Omental fat pad (tissue), 4 donors: Measurements from ENCODE around the gene RFWD3. TPM values are rescaled to one million over a fixed set of nuclear protein-coding genes. Genes with fewer than 3 reads are reported as not detected.

Source experiments
- ATAC-seq: fragments of 150-250 bp; one replicate; pipeline ENCODE4 v1.9.1; 2016; ENCODE audit warnings: mild to moderate bottlenecking, moderate library complexity; ENCODE audit not compliant: low FRiP score
- DNase-seq: peaks from one replicate; pipeline ENCODE4 v3.0.0-alpha.2; 2019; ENCODE audit warnings: low spot score
- CTCF ChIP-seq, 3 donors: fragments of 450-650 bp; IDR thresholded peaks; one replicate each; pipeline ENCODE4 v1.5.1; 2016 to 2017; ENCODE audit warnings: antibody characterized with exemption in 3 of 3, mild to moderate bottlenecking in 3 of 3, moderate library complexity in 2 of 3
- total RNA-seq, 4 donors: library from RNA; depleted of rRNA; stranded (reverse); fragments of >200 nt; gene quantifications; one replicate each; pipeline ENCODE4 v1.1.0, GENCODE V29; 2016

RFWD3 gene
- total RNA-seq, 4 donors from 2014 or later: 8.9 to 23.5 (median 19.8) TPM

GRCh38 chr16:74652249-74652648 is 14.4 kb downstream of the RFWD3 start:
- no peak for TF ChIP-seq CTCF (IDR thresholded peaks at IDR 0.05)
- no peak for DNase-seq
- ATAC-seq: no peak

GRCh38 chr16:74651841-74652240 is 14.8 kb downstream of the RFWD3 start:
- ATAC-seq: no peak
- DNase-seq: no peak
- TF ChIP-seq CTCF (IDR thresholded peaks at IDR 0.05): no peak

- no peak for ATAC-seq
- no peak for DNase-seq
- no peak for TF ChIP-seq CTCF (IDR thresholded peaks at IDR 0.05)
Observed at GRCh38 chr16:74650966-74651567, 15.6 kb downstream of the RFWD3 start.

- DNase-seq (no peak), ATAC-seq (no peak)
- TF ChIP-seq CTCF (IDR thresholded peaks at IDR 0.05): no peak
Observed at GRCh38 chr16:74649839-74650504, 16.7 kb downstream of the RFWD3 start.

- ATAC-seq: no peak
Observed at GRCh38 chr16:74641969-74642368, 24.7 kb downstream of the RFWD3 start.

GRCh38 chr16:74637742-74638453 is 28.8 kb downstream of the RFWD3 start:
- no peak for ATAC-seq
- TF ChIP-seq CTCF (IDR thresholded peaks at IDR 0.05): no peak

More at GRCh38 chr16:74641969-74642368, 24.7 kb downstream of the RFWD3 start:
- no peak for DNase-seq
- no peak for TF ChIP-seq CTCF (IDR thresholded peaks at IDR 0.05)

More at GRCh38 chr16:74637742-74638453, 28.8 kb downstream of the RFWD3 start:
- DNase-seq: no peak
